CD4-positive, alpha-beta T cell (primary cell): Measurements from ENCODE around the gene MAP1B. TPM values are rescaled to one million over a fixed set of nuclear protein-coding genes. Genes with fewer than 3 reads are reported as not detected.

Source experiments
- ATAC-seq: fragments of 200-7000 bp; cut with Tn5 transposase; one replicate; pipeline ENCODE4 v1.10.0; 2022; ENCODE audit warnings: mild to moderate bottlenecking; ENCODE audit not compliant: poor library complexity
- CTCF ChIA-PET: fragments of 350-600 bp; sonication (Branson Sonifier 250); formaldehyde crosslinking; loops from one replicate; lab custom pipeline; 2021; ENCODE audit warnings: antibody characterized with exemption, inconsistent platforms; lab: Charles Lee
- POLR2A ChIA-PET: fragments of 350-600 bp; sonication (Branson Sonifier 250); formaldehyde crosslinking; loops from one replicate; lab custom pipeline; 2021; ENCODE audit warnings: antibody characterized with exemption, inconsistent platforms; lab: Charles Lee
- DNase-seq, 14 experiments: peaks; one replicate each; pipeline ENCODE4 v3.0.0-alpha.2; 2013 to 2020; ENCODE audit warnings: mixed read lengths in 2 of 14
- H3K27ac ChIP-seq, 2 donors: one replicate each; pipeline versions ENCODE4 v1.5.1 to v1.7.0; 2013; ENCODE audit warnings: low read length in 2 of 2, low read depth in 1 of 2, mild to moderate bottlenecking in 1 of 2
- H3K27me3 ChIP-seq, 2 experiments: 1 replicate in 1 of 2; 2 replicates in 1 of 2; pipeline versions ENCODE4 v1.6.1 to v1.7.0; 2013; ENCODE audit warnings: low read length in 2 of 2, control low read depth in 1 of 2, mild to moderate bottlenecking in 1 of 2, moderate library complexity in 1 of 2; ENCODE audit not compliant: insufficient read depth in 2 of 2, control insufficient read depth in 1 of 2
- H3K36me3 ChIP-seq: one replicate; pipeline ENCODE4 v1.6.1; 2013; ENCODE audit warnings: low read length, control low read depth; ENCODE audit not compliant: insufficient read depth
- H3K4me1 ChIP-seq: one replicate; pipeline ENCODE4 v1.6.1; 2013; ENCODE audit warnings: low read length, control low read depth; ENCODE audit not compliant: insufficient read depth
- H3K4me3 ChIP-seq: one replicate; pipeline ENCODE4 v1.5.1; 2013; ENCODE audit warnings: mild to moderate bottlenecking, low read length, moderate library complexity
- H3K9me3 ChIP-seq, 2 experiments: 1 replicate in 1 of 2; 2 replicates in 1 of 2; pipeline versions ENCODE4 v1.6.1 to v1.7.0; 2013; ENCODE audit warnings: low read length in 2 of 2, mild to moderate bottlenecking in 2 of 2, control low read depth in 1 of 2, moderate library complexity in 1 of 2; ENCODE audit not compliant: control insufficient read depth in 1 of 2, insufficient read depth in 1 of 2
- H3K27ac Mint-ChIP-seq: one replicate; pipeline ENCODE4 v1.8.0; 2020; ENCODE audit warnings: mixed read lengths
- H3K27me3 Mint-ChIP-seq: one replicate; pipeline ENCODE4 v1.8.0; 2021; ENCODE audit warnings: mixed read lengths
- H3K36me3 Mint-ChIP-seq: one replicate; pipeline ENCODE4 v1.8.0; 2021; ENCODE audit warnings: low read depth, mixed read lengths
- H3K4me1 Mint-ChIP-seq: one replicate; pipeline ENCODE4 v1.8.0; 2021; ENCODE audit warnings: low read depth, mixed read lengths
- H3K4me3 Mint-ChIP-seq: one replicate; pipeline ENCODE4 v1.8.0; 2020; ENCODE audit warnings: mild to moderate bottlenecking, mixed read lengths
- H3K9me3 Mint-ChIP-seq: one replicate; pipeline ENCODE4 v1.8.0; 2020; ENCODE audit warnings: mixed read lengths
- CTCF ChIP-seq: fragments of 200-600 bp; IDR thresholded peaks from one replicate; pipeline ENCODE4 v1.8.0; 2022; ENCODE audit warnings: antibody characterized with exemption, mild to moderate bottlenecking
- intact Hi-C, 2 experiments: fragments of 100-400 bp; cut with DNase I in 1 of 2; cut with micrococcal nuclease in 1 of 2; formaldehyde crosslinking; loops; one replicate each; pipeline versions ENCODE4 v1.15.1 to v1.9.0; 2023 to 2025; cut with DNase I, micrococcal nuclease
- microRNA-seq: library from miRNA; unstranded; fragments of <30 nt; microRNA quantifications from one replicate; pipeline ENCODE4 v1.2.0, GENCODE V29; 2021; ENCODE audit warnings: borderline microRNAs expressed, borderline replicate concordance
- total RNA-seq, 174 experiments: library from RNA in 2 of 174; stranded (reverse) in 2 of 174; gene quantifications; one replicate each; pipeline ENCODE4 v1.2.3 and lab custom pipeline; 2021 to 2026

MAP1B gene
- total RNA-seq, 2 experiments from 2014 or later: 0.03 to 0.06 TPM

GRCh38 chr5:72256536-72256935, 149.3 kb downstream of the MAP1B start:
- no peaks in the 10 kb centered on the region for H3K9me3 ChIP-seq
- no peak for ATAC-seq
- H3K4me3 Mint-ChIP-seq: no peak overlapping the region
- H3K27me3 Mint-ChIP-seq: no peaks in the 10 kb centered on the region
- peaks cover 16% of the 10 kb centered on the region for H3K4me1 Mint-ChIP-seq
- POLR2A ChIA-PET: no interaction called here
- no peaks in the 10 kb centered on the region for H3K27me3 ChIP-seq
- intact Hi-C loops: no loop called here
- peaks cover 6% of the 10 kb centered on the region for H3K36me3 ChIP-seq
- no peak overlapping the region for H3K4me3 ChIP-seq
- H3K9me3 Mint-ChIP-seq: no peaks in the 10 kb centered on the region
- H3K27ac Mint-ChIP-seq: no peak overlapping the region
- TF ChIP-seq CTCF: no peak
- H3K4me1 ChIP-seq: no peaks in the 10 kb centered on the region
- DNase-seq: no peak
- H3K36me3 Mint-ChIP-seq: peaks cover 35% of the 10 kb centered on the region
- no peak overlapping the region for H3K27ac ChIP-seq
- CTCF ChIA-PET: no interaction called here

Small RNA genes within 50 kb of the gene (microRNA-seq; reads per million reads assigned to microRNA genes)
- not detected for gene MIR4803

Other genes with a start within 250 kb of the MAP1B start
- 10 to 100 TPM; 25.0 to 26.1 TPM for gene MRPS27, start 212.8 kb downstream of the MAP1B start, total RNA-seq
- 1 to 10 TPM; 2.9 to 3.3 TPM for gene PTCD2, start 212.9 kb downstream of the MAP1B start, total RNA-seq